ENCODE data around the gene CPLANE1. TPM values are rescaled to one million over a fixed set of nuclear protein-coding genes. Genes with fewer than 3 reads are reported as not detected.
"Not testable (repeated sequence)": the region's sequence is repeated elsewhere in the genome, so short reads cannot be mapped to it uniquely, and the experiment has no call there.

Gene CPLANE1
- total RNA-seq, 2 donors from 2014 or later = 21.1 to 39.2 TPM

DNA sequence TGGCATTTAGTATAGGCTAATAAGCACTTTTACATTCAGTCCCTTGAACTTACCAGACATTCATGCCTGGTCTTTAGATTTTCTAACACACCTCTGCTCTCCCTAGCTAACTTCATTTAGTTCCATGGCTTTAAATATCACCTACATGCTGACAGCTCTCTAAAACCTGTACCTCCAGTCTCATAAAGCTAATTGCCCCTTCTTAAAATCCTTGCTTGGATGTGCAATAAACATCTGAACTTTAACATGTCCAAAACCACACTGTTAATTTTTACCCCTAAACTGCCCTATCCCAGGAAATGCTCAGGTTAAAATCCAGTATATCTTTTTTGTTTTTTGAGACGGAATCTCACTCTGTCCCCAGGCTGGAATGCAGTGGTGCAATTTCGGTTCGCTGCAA is 139.8 kb downstream of the CPLANE1 start:
- DNase-seq (no peak), ATAC-seq (no peak)
- H3K27ac ChIP-seq = no peak overlapping the region

DNA sequence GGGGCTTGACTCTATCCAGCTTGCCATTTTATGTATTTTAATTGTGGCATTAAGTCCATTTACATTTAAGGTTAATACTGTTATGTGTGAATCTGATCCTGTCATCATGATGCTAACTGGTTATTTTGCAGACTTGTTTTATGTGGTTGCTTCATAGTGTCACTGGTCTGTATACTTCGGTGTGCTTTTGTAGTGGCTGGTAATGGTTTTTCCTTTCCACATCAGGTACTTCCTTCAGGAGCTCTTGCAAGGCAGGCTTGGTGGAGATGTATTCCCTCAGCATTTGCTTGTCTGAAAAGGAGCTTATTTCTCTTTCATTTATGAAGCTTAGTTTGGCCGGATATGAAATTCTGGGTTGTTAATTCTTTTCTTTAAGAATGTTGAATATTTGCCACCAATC is 145.9 kb downstream of the CPLANE1 start:
- intact Hi-C loops (cut with DNase I) = no loop called here
- no peaks in the 10 kb centered on the region for H3K27me3 ChIP-seq
- H3K9me3 ChIP-seq = no peaks in the 10 kb centered on the region
- no peak overlapping the region for H3K27ac ChIP-seq
- peaks cover 0 to 5% of the 10 kb centered on the region in 2 donors for H3K36me3 ChIP-seq (replicated peaks in 1 of 2; ENCODE audit: insufficient read depth in 1 of 2, low read depth in 2 of 2)
- H3K4me3 ChIP-seq = no peak overlapping the region
- WGBS, 2 donors = 96 to 97% methylated on average over 2 of the region's 2 CpGs
- DNase-seq (no peak), ATAC-seq (no peak)
- H3K4me1 ChIP-seq = no peaks in the 10 kb centered on the region
- TF ChIP-seq, protein P1, sequence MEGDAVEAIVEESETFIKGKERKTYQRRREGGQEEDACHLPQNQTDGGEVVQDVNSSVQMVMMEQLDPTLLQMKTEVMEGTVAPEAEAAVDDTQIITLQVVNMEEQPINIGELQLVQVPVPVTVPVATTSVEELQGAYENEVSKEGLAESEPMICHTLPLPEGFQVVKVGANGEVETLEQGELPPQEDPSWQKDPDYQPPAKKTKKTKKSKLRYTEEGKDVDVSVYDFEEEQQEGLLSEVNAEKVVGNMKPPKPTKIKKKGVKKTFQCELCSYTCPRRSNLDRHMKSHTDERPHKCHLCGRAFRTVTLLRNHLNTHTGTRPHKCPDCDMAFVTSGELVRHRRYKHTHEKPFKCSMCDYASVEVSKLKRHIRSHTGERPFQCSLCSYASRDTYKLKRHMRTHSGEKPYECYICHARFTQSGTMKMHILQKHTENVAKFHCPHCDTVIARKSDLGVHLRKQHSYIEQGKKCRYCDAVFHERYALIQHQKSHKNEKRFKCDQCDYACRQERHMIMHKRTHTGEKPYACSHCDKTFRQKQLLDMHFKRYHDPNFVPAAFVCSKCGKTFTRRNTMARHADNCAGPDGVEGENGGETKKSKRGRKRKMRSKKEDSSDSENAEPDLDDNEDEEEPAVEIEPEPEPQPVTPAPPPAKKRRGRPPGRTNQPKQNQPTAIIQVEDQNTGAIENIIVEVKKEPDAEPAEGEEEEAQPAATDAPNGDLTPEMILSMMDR (IDR thresholded peaks at IDR 0.05) = no peak
- TF ChIP-seq POLR2A (IDR thresholded peaks at IDR 0.05) = no peak

More for the DNA sequence above, 139.8 kb downstream of the CPLANE1 start:
- Histone ChIP-seq H3K4me1 (no peaks in the 10 kb centered on the region), H3K36me3 (replicated peaks in 1 of 2; ENCODE audit: insufficient read depth in 1 of 2, low read depth in 2 of 2) (peaks cover 3 to 4% of the 10 kb centered on the region in 2 donors), H3K9me3 (no peaks in the 10 kb centered on the region), H3K27me3 (no peaks in the 10 kb centered on the region), H3K4me3 (no peak overlapping the region)
- 97 to 100% methylated on average over 3 of the region's 3 CpGs for WGBS, 2 donors
- no peak for TF ChIP-seq POLR2A (IDR thresholded peaks at IDR 0.05)
- TF ChIP-seq, protein P1 (IDR thresholded peaks at IDR 0.05) = no peak
- intact Hi-C loops (cut with DNase I) = no loop called here

DNA sequence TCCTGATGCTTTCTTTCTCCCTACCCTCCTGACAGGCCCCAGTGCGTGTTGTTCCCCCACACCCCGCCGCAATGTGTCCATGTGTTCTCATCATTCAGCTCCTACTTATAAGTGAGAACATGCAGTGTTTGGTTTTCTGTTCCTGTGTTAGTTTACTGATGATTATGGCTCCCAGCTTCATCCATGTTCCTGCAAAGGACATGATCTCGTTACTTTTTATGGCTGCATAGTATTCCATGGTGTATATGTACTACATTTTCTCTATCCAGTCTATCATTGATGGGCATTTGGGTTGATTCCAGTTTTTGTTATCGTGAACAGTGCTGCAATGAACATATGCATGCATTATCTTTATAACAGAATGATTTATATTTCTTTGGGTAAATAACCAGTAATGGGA is 149.9 kb downstream of the CPLANE1 start:
- intact Hi-C loops (cut with DNase I); H3K27ac ChIP-seq; H3K9me3 ChIP-seq; DNase-seq; H3K27me3 ChIP-seq; H3K36me3 ChIP-seq (replicated peaks in 1 of 2; ENCODE audit: insufficient read depth in 1 of 2, low read depth in 2 of 2); ATAC-seq; H3K4me3 ChIP-seq; H3K4me1 ChIP-seq: not testable (repeated sequence)
- WGBS, 2 donors = 97 to 98% methylated on average over 5 of the region's 5 CpGs

GRCh38 chr5:37093795-37094194 is 155.4 kb downstream of the CPLANE1 start:
- H3K4me3 ChIP-seq; H3K27me3 ChIP-seq; DNase-seq; H3K27ac ChIP-seq; H3K36me3 ChIP-seq (replicated peaks in 1 of 2; ENCODE audit: insufficient read depth in 1 of 2, low read depth in 2 of 2); ATAC-seq; intact Hi-C loops (cut with DNase I); H3K9me3 ChIP-seq; H3K4me1 ChIP-seq: not testable (repeated sequence)
- WGBS, 2 donors = 41 to 54% methylated on average over 4 of the region's 4 CpGs

GRCh38 chr5:37090781-37091180 is 158.4 kb downstream of the CPLANE1 start:
- no peaks in the 10 kb centered on the region for H3K9me3 ChIP-seq
- DNase-seq = no peak
- TF ChIP-seq, protein P1 (IDR thresholded peaks at IDR 0.05) = no peak
- TF ChIP-seq POLR2A (IDR thresholded peaks at IDR 0.05) = no peak
- H3K27me3 ChIP-seq = no peaks in the 10 kb centered on the region
- H3K4me1 ChIP-seq = no peaks in the 10 kb centered on the region
- no peak overlapping the region for H3K27ac ChIP-seq
- no peak overlapping the region for H3K4me3 ChIP-seq
- 90 to 98% methylated on average over 2 of the region's 2 CpGs for WGBS, 2 donors
- intact Hi-C loops (cut with DNase I) = no loop called here
- H3K36me3 ChIP-seq (replicated peaks in 1 of 2; ENCODE audit: insufficient read depth in 1 of 2, low read depth in 2 of 2) = no peaks in the 10 kb centered on the region
- ATAC-seq = no peak

DNA sequence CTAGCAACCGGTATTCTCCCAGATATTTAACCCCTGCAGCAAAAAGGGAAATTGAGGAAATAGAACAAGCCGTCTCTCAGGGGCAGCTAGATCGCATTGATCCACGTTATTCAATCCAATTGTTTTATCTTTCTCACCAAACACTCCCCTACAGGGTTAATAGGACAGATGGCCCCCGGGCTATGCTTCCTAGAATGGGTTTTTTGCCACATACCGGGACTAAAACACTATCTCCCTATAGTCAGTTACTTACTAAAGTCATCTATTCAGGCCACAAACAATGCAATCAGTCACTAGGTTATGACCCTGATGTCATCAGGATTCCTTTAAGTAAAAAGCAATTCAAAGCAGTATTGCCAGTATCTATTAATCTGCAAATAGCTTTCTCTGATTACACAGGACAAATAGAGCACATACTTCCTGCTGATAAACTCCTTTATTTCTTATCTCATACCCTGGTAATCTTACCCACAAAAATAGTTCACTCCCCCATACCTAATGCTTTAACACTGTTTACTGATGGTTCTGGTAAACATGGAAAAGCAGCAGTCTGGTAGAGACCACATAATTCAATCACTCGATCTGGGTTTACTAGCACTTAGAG is 159.0 kb downstream of the CPLANE1 start:
- ATAC-seq (no peak), DNase-seq (no peak)
- 54 to 60% methylated on average over 7 of the region's 7 CpGs for WGBS, 2 donors
- no peaks in the 10 kb centered on the region for H3K9me3 ChIP-seq
- TF ChIP-seq, protein P1 (IDR thresholded peaks at IDR 0.05) = no peak
- TF ChIP-seq POLR2A (IDR thresholded peaks at IDR 0.05) = no peak
- no peaks in the 10 kb centered on the region for H3K4me1 ChIP-seq
- H3K27me3 ChIP-seq = no peaks in the 10 kb centered on the region
- H3K27ac ChIP-seq = no peak overlapping the region
- intact Hi-C loops (cut with DNase I) = no loop called here
- H3K4me3 ChIP-seq = no peak overlapping the region
- H3K36me3 ChIP-seq (replicated peaks in 1 of 2; ENCODE audit: insufficient read depth in 1 of 2, low read depth in 2 of 2) = no peaks in the 10 kb centered on the region

All from body of pancreas (tissue), 4 donors.